Measurements from ENCODE around the gene OBP2A.

The OBP2A gene

GRCh38 chr9:135552698-135553171 lies 6.8 kb downstream of the OBP2A start:
- DNase-seq: no peak

- DNase-seq: no peak
These were observed 8.8 kb downstream of the OBP2A start for GRCh38 chr9:135554718-135555117.

GRCh38 chr9:135555203-135555602 lies 9.3 kb downstream of the OBP2A start:
- DNase-seq: no peak

- no peak for DNase-seq
These were observed 10.0 kb downstream of the OBP2A start for GRCh38 chr9:135555910-135556309.

- no peak for DNase-seq
These were observed 13.7 kb downstream of the OBP2A start for GRCh38 chr9:135559606-135560005.

GRCh38 chr9:135561391-135562234 lies 15.7 kb downstream of the OBP2A start, which contains the start of gene PAEP:
PAEP (plus strand) TSS chr9:135561756.
- no peak for DNase-seq

GRCh38 chr9:135562235-135562745 lies 16.4 kb downstream of the OBP2A start:
- DNase-seq: no peak

GRCh38 chr9:135563039-135563476 lies 17.1 kb downstream of the OBP2A start:
- no peak for DNase-seq

- no peak for DNase-seq
These were observed 17.9 kb downstream of the OBP2A start for GRCh38 chr9:135563858-135564257.

- DNase-seq: no peak
These were observed 19.3 kb downstream of the OBP2A start for GRCh38 chr9:135565141-135565628.

GRCh38 chr9:135565636-135566035 lies 19.7 kb downstream of the OBP2A start:
- DNase-seq: no peak

GRCh38 chr9:135566552-135566951 lies 20.6 kb downstream of the OBP2A start:
- no peak for DNase-seq

GRCh38 chr9:135567311-135567710 lies 21.4 kb downstream of the OBP2A start:
- DNase-seq: no peak

- no peak for DNase-seq
These were observed 22.1 kb downstream of the OBP2A start for GRCh38 chr9:135568026-135568425.

GRCh38 chr9:135570456-135570855 lies 24.5 kb downstream of the OBP2A start:
- no peak for DNase-seq

GRCh38 chr9:135572233-135572632 lies 26.3 kb downstream of the OBP2A start:
- no peak for DNase-seq

GRCh38 chr9:135573124-135573523 lies 27.2 kb downstream of the OBP2A start:
- DNase-seq: no peak

- no peak for DNase-seq
These were observed 28.4 kb downstream of the OBP2A start for GRCh38 chr9:135574331-135574730.

- DNase-seq: no peak
These were observed 29.0 kb downstream of the OBP2A start for GRCh38 chr9:135574943-135575342.

- DNase-seq: no peak
These were observed 30.2 kb downstream of the OBP2A start for GRCh38 chr9:135575995-135576631.

- DNase-seq: no peak
These were observed 31.3 kb downstream of the OBP2A start for GRCh38 chr9:135577256-135577655.

GRCh38 chr9:135579356-135579755 lies 33.4 kb downstream of the OBP2A start:
- no peak for DNase-seq

Data from right kidney (tissue), 1 donor.